ENCODE measurements around the gene PRR19.
"Not testable (repeated sequence)": the region's sequence is repeated elsewhere in the genome, so short reads cannot be mapped to it uniquely, and the experiment has no call there.

The PRR19 gene, protein sequence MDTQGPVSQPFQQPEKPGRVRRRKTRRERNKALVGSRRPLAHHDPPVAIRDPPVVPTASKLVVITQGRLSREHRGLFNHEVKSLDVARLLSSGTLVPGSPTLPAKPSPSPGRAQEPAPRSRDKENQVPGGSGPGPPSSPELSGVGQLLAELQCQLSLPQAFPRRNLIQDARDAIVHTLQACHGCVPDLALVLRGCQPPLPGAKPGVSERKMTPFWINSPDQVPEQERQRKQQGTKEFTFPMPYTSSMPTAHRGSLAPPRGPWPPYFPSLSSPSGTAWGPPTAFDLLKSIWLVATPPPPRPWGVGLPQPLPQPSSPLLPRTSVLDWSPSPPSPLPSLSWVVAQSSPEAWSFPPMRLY

DNA sequence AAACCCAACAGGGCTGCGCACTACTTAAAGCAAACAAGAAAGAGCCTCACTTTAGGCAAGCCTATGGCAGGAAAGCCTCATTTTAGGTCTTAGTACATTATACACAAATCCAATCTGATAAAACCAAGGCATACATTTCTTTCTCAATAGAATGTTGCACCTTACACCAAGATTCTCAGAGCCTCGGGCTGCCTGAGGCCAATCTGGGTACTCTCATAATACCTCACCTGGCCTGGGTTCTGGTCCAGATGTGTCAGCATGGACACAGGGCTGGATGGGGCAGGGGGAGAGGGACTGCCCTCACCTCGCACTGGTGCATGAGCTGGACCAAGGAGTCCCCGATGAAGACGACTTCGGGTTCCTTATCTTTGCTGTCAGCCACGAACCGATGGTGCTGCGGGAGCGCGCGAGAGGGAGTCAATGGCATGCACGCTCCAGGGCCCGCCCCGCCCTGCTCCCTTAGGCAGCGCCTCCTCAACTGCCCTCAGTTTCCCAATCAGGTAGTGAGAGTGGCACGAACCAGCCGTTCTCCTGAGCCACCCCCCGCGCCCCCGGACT, at the start of gene PRR19:
TSS of gene PRR19 (plus strand) at position 487 of the 558 bp plus-strand sequence. CDS start 7,453 bp downstream, outside the sequence.
- DNase-seq (ENCODE audit: low read depth in 1 of 2, low spot score in 1 of 2): no peak

- no peak for DNase-seq (ENCODE audit: low read depth in 1 of 2, low spot score in 1 of 2)
Observed at GRCh38 chr19:42252365-42253244, 49.3 kb upstream of the PRR19 start.

DNA sequence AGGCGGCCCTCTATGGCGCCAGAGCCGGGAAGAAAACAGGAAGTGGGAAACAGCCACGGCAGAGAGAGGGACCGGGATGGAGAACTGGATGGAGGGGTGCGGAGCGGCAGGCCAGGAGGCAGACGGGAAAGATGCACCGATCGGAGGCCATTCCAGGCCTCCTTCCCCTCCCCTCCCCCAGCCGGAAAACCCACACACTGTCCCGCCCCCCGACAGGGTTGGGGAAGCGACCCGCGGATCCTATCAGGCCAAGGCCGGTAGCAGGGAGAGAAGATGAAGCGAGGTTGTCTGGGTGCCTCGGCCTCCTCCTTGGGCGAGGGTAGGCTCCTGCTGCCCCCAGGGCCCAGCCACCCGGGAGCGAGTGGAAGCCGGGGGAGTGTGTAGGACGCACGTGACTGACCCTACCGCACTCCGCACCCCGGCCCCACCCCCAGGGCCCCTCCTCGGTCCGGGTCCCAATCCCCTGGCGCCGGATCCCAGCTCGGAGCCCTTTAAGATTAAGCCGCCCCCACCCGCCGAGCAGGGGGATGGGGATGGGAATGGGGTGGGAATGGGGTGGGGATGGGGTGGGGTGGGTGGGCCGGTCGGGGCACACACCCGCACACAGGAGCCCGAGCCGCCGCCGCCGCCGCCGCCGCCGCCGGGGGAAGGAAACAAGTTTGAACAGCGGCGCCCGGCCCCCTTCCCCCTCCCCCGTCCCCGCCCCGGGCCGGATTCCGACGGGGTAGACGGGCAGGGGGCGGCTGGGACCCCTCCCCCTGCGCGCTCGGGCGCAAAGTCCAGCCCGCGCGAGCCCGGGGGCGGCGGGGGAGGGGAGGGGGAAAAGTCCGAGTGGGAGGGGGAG, 48.5 kb upstream of the PRR19 start:
- peak; percentile 37 to 49 for DNase-seq (ENCODE audit: low read depth in 1 of 2, low spot score in 1 of 2)

GRCh38 chr19:42254089-42254849, 47.7 kb upstream of the PRR19 start:
- DNase-seq (ENCODE audit: low read depth in 1 of 2, low spot score in 1 of 2): peak; percentile 58 to 67

DNA sequence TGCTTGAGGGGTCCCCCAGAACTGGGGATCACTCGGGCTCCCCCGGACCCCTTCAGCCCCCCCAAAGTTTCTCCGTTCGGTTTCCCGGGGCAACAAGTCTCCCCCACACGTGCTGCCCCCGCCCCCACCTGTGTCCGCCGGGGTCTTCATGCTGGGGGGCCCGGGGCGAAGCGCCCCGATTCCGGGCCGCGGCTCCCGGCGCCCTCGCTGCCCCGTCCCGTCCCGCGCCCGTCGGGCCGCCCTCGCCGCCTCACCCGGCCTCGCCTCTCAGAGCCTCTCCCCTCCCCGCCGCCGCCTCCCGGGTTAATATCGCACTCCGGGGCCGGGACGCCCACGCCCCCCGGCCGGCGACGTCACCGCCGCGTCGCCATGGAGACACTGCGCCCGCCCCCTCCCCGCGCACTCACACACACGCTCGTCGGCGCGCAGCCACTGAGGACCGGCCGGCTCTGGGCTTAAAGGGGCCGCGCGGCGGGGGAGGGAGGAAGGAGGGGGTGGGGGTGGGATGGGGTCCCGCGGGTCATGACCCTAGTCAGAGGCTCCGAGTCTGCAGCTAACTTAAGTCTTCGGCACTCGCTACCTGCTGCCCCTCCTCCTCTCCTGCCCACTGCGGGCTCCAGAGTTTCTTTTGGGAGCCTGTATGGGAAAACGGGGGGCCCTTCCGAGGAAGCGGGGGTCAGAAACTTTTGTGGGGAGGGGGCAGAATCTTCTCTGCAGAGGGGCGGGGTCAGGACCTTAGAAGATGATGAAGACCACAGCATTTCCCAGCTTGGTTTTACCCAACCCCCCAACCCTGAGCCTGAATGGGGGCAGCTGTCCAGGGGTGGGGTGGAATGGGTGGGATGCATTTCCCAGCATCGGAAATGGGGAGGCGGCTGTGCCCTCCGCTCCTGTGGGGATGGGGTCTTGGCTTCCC, 46.8 kb upstream of the PRR19 start, which contains the start of gene ERF:
TSS of gene ERF (minus strand) at position 279 of the 916 bp plus-strand sequence. CDS start at position 150, 129 bp downstream.
- peak; percentile 87 to 92 for DNase-seq (ENCODE audit: low read depth in 1 of 2, low spot score in 1 of 2)

GRCh38 chr19:42255766-42256745, 45.9 kb upstream of the PRR19 start:
- no peak for DNase-seq (ENCODE audit: low read depth in 1 of 2, low spot score in 1 of 2)

- not testable (repeated sequence) for DNase-seq (ENCODE audit: low read depth in 1 of 2, low spot score in 1 of 2)
Observed at GRCh38 chr19:42257842-42258241, 44.1 kb upstream of the PRR19 start.

- DNase-seq (ENCODE audit: low read depth in 1 of 2, low spot score in 1 of 2): no peak
Observed at GRCh38 chr19:42261763-42262162, 40.2 kb upstream of the PRR19 start.

- DNase-seq (ENCODE audit: low read depth in 1 of 2, low spot score in 1 of 2): not testable (repeated sequence)
Observed at GRCh38 chr19:42266105-42266504, 35.8 kb upstream of the PRR19 start.

DNA sequence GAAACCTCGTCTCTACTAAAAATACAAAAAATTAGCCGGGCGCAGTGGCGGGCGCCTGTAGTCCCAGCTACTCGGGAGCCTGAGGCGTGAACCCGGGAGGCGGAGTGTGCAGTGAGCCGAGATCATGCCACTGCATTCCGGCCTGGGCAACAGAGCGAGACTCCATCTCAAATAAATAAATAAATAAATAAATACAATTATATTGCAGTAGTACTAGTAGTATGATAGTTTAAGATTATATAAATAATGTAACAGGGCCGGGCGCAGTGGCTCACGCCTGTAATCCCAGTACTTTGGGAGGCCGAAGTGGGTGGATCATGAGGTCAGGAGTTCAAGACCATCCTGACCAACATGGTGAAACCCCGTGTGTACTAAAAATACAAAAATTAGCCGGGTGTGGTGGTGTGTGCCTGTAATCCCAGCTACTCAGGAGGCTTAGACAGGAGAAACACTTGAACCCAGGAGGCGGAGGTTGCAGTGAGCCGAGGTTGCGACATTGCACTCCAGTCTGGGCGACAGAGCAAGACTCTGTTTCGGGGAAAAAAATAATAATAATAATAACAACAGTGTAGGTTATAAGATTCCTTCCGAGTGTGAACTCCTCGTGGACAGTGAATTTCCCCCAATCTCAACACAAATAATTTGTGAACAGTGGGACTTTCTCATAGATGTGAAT, 34.9 kb upstream of the PRR19 start:
- not testable (repeated sequence) for DNase-seq (ENCODE audit: low read depth in 1 of 2, low spot score in 1 of 2)

- DNase-seq (ENCODE audit: low read depth in 1 of 2, low spot score in 1 of 2): no peak
Observed at GRCh38 chr19:42267644-42268141, 34.2 kb upstream of the PRR19 start.

DNA sequence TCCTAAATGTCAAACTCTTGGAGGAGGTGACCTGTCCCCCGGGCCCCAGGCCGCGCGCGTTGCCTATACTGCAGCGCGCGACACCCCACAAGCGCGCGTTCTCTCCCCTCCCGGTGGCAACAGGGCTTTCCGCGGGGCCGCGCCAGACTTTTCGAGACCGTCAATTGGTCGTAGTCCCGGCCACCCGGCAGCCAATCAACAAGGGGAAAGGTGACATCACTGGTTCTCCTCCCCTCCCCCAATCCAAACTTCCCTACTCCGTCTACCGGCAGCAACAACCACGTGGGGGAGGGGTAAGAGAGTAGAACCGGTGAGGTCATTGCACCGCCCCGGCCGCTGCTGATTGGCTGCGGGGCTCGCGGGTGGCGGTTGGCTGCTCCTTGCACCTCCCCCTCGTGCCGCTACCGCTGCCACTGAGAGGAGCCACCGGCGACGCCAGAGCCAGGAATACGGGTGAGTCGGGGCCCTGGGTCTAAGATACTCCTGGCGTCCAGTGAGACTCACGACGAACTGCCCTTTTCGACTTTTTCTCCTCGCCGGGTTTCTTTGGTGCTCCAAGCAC, 33.7 kb upstream of the PRR19 start:
- DNase-seq (ENCODE audit: low read depth in 1 of 2, low spot score in 1 of 2): peak; percentile 92 to 96

- peak; percentile 96 to 98 for DNase-seq (ENCODE audit: low read depth in 1 of 2, low spot score in 1 of 2)
Observed at GRCh38 chr19:42268704-42269477, 33.0 kb upstream of the PRR19 start, which contains the start of gene CIC. Gene CIC (plus strand): TSS chr19:42269252. CDS start chr19:42271784, 2,532 bp downstream.

GRCh38 chr19:42269478-42270345, 32.2 kb upstream of the PRR19 start:
- DNase-seq (ENCODE audit: low read depth in 1 of 2, low spot score in 1 of 2): no peak

Measured in activated T-helper 1 cell treated with anti-CD3 and anti-CD28 coated beads, Interleukin-2, amount 50 U/mL, for 16 hours (primary cell).